HL-60/S4 treated with phorbol 12-myristate 13-acetate at 8.2 ng/mL for 4 days and 3 days (cell line): ENCODE results near the gene REV1.
"Not testable (repeated sequence)": the region's sequence is repeated elsewhere in the genome, so short reads cannot be mapped to it uniquely, and the experiment has no call there.

Experiments used
- in situ Hi-C: fragments of 300-500 bp; cut with MboI; formaldehyde crosslinking; loops from 2 replicates; pipeline ENCODE4 v1.15.0; 2022; ENCODE audit warnings: low sequenced_read_pairs

Gene REV1

GRCh38 chr2:99489761-99490622, at the start of gene REV1:
Gene REV1 (minus strand): TSS chr2:99490017. CDS start chr2:99464975, 25,042 bp downstream.
- in situ Hi-C loops = no loop called here

DNA sequence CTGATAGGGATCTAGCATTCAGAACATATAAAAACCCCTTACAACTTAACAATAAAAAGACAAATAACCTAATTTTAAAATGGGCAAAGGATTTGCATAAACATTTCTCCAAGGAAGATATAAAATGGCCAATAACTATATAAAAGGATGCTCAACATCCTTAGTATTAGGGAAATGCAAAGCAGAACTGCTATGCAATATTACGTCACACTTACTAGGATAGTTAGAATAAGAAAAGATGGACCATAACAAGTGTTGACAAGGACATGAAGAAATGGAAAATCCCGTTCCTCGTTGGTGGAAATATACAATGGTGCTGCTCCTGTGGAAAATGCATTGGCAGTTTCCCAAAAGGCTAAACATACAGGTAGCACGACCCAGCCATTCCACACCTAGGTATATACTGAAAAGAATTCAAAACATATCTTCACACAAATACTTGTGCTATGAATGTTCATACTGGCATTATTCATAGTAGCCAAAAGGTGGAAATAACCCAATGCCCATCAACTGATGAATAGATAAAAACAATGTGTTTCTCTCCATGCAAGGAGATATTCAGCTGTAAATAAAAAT, 48.2 kb upstream of the REV1 start:
- in situ Hi-C loops = no loop called here

DNA sequence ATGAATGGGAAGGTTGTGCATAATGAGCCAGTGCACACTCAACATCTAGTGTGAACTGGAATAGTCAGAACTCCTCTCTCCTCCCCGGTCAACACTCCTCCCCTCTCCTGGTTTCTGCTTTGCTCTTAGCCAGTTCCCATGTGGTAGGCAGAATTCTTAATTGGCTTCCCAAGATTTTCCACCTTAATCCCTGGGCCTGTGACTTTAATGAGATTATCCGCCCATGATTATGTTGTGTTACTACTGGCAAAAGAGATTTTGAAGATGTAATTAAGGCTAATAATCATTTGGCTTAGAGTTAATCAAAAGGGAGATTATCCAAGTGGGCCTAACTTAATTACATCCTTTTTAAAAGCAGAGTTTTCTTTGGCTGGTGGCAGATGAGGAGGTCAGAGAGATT, 34.2 kb upstream of the REV1 start:
- in situ Hi-C loops = no loop called here

GRCh38 chr2:99522157-99522556, 32.3 kb upstream of the REV1 start:
- in situ Hi-C loops = no loop called here

DNA sequence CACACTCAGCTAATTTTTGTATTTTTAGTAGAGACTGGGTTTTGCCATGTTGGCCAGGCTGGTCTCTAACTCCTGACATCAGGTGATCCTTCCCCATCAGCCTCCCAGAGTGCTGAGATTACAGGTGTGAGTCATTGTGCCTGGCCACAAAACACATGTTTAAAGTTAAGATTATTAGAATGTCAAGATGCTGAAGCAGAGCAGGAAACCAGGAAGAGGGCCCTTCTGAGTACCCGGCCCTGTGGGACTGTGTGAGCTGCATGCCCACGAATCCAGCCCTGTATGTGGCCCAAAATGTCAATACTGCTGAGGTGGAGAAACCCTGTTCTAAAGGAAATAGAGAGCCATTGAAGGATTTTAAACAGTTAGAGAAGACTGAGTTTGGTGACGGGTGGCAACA, 31.0 kb upstream of the REV1 start:
- in situ Hi-C loops = no loop called here

DNA sequence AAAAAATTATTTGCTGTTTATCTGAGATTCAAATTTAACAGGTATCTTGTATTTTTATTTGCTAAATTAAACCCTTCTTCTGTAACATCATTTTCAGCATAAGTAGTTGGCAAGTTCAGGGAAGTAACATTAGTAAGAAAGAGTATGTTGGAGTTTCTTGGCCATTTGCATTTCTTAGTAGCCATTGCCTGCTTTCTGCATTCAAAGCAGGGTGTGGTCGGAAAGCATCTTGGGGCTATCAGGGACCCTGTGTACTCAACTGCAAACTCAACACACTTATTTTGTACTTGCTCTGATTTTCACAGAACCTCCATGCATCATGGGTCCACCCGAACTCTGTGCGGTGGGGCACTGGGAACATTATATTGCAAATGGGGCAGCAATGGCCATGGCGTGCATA, 30.4 kb upstream of the REV1 start:
- in situ Hi-C loops = no loop called here

DNA sequence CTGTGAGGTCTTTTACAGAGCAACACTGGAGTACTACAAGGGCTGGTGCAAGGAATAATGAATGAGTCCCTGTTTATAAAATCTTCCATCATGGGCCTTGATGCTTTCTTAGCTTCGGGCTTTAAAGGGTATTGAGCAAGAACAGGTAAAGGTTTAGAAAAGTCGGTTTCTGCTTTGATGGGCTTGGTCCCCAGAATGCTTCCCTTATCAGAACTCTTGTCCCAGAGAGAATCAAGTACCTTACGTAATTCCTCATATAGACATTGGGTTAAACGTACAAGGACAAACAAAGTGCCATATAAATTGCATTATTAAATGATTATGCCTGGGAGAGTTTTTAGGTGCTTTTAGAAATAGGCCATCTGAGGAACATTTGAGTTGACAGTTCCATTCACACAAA, 24.5 kb upstream of the REV1 start:
- in situ Hi-C loops = no loop called here

DNA sequence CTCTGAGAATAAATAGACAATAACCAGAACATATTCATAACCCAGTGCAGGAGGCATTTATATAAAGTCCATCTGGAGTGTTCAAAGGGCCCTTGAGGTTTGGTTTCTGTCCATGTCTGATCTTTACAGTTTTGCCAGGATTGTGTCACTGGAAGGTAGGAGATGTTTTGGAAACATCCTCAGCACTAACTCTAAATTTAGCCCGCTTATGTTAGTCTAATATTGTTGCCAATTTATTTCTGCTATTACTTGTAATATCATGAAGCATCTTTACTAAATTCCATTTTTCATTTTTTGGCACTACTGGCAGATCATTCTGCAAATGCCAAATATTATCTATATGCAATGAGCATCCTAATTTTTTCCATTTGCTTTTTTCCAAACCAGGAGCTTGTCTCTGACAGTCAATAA, 22.4 kb upstream of the REV1 start:
- in situ Hi-C loops = no loop called here

DNA sequence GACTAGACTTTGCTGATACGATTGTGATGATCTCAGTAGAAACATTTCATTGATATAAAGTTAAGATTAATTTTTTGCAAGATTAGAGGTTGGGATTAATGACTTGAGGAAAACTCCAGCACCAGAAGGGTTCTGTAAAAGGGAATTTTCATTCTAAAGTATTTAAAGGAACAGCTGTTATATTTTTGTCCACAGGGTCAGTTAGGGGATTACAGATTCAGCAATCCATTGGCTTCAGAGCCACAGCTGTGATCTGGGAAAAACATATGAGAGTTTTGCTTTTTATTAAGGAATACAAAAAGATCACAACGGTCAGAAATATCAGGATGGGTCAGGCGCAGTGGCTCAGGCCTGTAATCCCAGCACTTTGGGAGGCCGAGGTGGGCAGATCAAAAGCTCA, 19.6 kb upstream of the REV1 start:
- in situ Hi-C loops = no loop called here

GRCh38 chr2:99507937-99508818, 18.4 kb upstream of the REV1 start:
- in situ Hi-C loops = no loop called here

GRCh38 chr2:99504844-99505584, 15.2 kb upstream of the REV1 start:
- in situ Hi-C loops = no loop called here

- in situ Hi-C loops = not testable (repeated sequence)
Observed at GRCh38 chr2:99503662-99504416, 14.0 kb upstream of the REV1 start.

GRCh38 chr2:99496021-99496420, 6.2 kb upstream of the REV1 start:
- in situ Hi-C loops = no loop called here

- in situ Hi-C loops = no loop called here
Observed at GRCh38 chr2:99495115-99495860, 5.5 kb upstream of the REV1 start.

DNA sequence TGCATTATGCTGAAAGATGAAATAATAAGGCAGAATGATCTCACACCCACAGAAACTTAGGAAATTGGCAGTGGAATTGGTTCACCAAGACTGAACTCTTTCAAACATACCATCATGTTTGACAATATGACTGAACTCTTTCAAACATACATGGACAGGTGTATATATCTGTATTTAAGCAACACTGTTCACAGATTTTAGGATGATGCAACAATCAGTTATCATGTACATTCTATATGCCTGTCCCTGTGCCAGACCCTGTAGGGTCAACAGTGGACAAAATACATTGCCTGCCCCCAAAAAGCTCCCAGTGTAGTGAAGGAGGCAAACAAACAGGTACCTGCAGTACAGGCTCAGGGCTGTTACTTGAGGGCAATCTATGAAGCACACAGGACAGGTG, 2.9 kb upstream of the REV1 start:
- in situ Hi-C loops = no loop called here

DNA sequence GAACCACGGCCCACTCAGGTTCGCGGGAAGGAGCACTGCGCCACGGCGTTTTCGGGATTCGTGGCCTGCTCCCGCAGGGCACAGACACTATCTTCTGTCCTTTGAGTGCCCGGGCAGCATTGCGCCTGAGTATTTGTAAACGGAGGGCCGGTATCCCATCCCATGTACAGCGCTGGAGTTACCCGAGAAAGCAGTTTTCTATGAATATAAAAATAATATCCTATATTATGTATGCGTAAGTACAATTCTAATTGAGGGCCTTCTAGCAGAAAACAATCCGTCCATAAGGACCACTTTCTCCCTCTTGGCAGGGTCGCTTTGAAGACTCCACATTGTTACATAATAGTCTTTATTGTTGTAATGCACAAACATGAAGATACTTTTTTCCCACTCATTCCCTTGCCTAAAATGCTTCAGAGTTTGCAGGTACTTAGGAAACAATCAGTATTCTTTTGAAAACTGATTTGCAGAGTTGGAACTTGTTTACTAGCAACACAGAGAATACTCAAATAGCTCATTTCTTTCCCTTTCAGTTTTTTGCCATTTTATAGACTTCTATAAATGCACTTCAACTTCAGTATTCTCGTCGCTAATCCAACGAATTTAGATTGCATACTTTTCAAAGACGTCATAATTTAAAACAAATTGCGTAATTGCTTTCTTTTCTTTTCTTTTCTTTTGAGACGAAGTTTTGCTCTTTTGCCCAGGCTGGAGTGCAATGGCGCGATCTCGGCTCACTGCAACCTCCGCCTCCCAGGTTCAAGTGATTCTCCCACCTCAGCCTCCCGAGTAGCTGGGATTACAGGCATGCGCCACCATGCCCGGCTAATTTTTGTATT, 1.0 kb upstream of the REV1 start:
- in situ Hi-C loops = no loop called here

GRCh38 chr2:99489063-99489760, 605 bp downstream of the REV1 start:
- in situ Hi-C loops = no loop called here

DNA sequence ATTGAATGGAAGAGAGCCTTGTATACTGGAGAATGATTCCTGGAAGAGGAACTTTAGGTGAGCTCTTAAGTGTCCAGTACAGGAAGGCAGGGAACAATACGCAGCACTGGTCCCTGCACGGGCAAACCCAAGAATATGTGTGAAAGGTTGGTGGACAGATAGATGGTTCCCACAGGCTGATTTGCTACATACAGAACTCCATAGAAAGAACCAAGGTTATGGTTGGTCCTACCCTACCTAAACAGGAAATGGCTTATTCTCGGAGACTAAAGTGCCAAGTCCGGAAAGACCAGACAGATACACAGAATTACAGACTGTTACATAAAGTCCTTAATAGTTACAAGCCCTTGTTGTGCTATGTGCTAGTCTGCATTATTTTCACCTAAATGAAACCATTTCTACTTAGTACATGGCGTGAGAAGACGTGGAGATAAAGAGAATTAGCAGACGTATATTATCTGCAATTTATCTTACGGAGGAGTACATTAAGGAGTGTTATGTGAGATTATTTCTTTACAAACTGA, 1.2 kb downstream of the REV1 start:
- in situ Hi-C loops = no loop called here
